OCI-LY7 (cell line): Measurements from ENCODE around the gene MDH2. TPM values are rescaled to one million over a fixed set of nuclear protein-coding genes. Genes with fewer than 3 reads are reported as not detected.

Source experiments
- BruUV-seq: library from RNA; stranded (reverse); fragments of 400-500 nt; replicated peaks from 2 replicates; lab custom pipeline; 2021; lab: Mats Ljungman, UMichigan
- CTCF ChIA-PET: fragments of 300-600 bp; sonication (Branson Sonifier 250); formaldehyde crosslinking; loops from one replicate; lab custom pipeline; 2022; ENCODE audit warnings: antibody characterized with exemption; ENCODE audit not compliant: unreplicated experiment; lab: Charles Lee
- POLR2A ChIA-PET: fragments of 300-600 bp; sonication (Branson Sonifier 250); formaldehyde crosslinking; loops from one replicate; lab custom pipeline; 2022; ENCODE audit warnings: antibody characterized with exemption; lab: Charles Lee
- DNase-seq: peaks from one replicate; pipeline ENCODE4 v3.0.0-alpha.2; 2015; ENCODE audit warnings: low spot score
- H2AFZ ChIP-seq: fragments of 200-600 bp; sonication (generic), shearing (Covaris generic); 2 replicates; pipeline ENCODE4 v1.6.1; 2014; ENCODE audit warnings: mild to moderate bottlenecking, antibody characterized with exemption, low read length, moderate library complexity
- H3K27ac ChIP-seq: fragments of 200-600 bp; sonication (generic); 2 replicates; pipeline ENCODE4 v1.5.1; 2014; ENCODE audit warnings: mixed run types, low read depth, mild to moderate bottlenecking, moderate library complexity, low read length, inconsistent platforms; ENCODE audit not compliant: poor library complexity, severe bottlenecking
- H3K36me3 ChIP-seq: fragments of 200-600 bp; sonication (generic); 2 replicates; pipeline ENCODE4 v1.6.1; 2014; ENCODE audit warnings: mild to moderate bottlenecking, antibody characterized with exemption, low read length, moderate library complexity, mixed read lengths; ENCODE audit not compliant: insufficient read depth
- H3K4me1 ChIP-seq: fragments of 200-600 bp; sonication (generic); 2 replicates; pipeline ENCODE4 v1.5.1; 2014; ENCODE audit warnings: mild to moderate bottlenecking, low read length; ENCODE audit not compliant: insufficient read depth, poor library complexity, severe bottlenecking
- H3K4me2 ChIP-seq: fragments of 200-600 bp; sonication (generic); 2 replicates; pipeline ENCODE4 v1.6.1; 2014; ENCODE audit warnings: mild to moderate bottlenecking, low read length
- H3K4me3 ChIP-seq: fragments of 200-600 bp; sonication (generic); 2 replicates; pipeline ENCODE4 v1.5.1; 2014; ENCODE audit warnings: mild to moderate bottlenecking, low read depth, low read length; ENCODE audit not compliant: poor library complexity, severe bottlenecking
- H3K79me2 ChIP-seq: fragments of 200-600 bp; sonication (generic); 2 replicates; pipeline ENCODE4 v1.6.1; 2016; ENCODE audit warnings: low read depth, mild to moderate bottlenecking, low read length, moderate library complexity, mixed read lengths; ENCODE audit not compliant: insufficient read depth
- H3K9me2 ChIP-seq: fragments of 200-600 bp; sonication (generic); 2 replicates; pipeline ENCODE4 v1.6.1; 2016; ENCODE audit warnings: mild to moderate bottlenecking, low read length, mixed read lengths; ENCODE audit not compliant: insufficient read depth
- H3K9me3 ChIP-seq: fragments of 200-600 bp; sonication (generic); 2 replicates; pipeline ENCODE4 v1.6.1; 2014; ENCODE audit warnings: mild to moderate bottlenecking, mixed run types, low read length, mixed read lengths
- H4K20me1 ChIP-seq: fragments of 200-600 bp; sonication (generic); 2 replicates; pipeline ENCODE4 v1.6.1; 2014; ENCODE audit warnings: mild to moderate bottlenecking, antibody characterized with exemption, low read length, moderate library complexity, mixed read lengths; ENCODE audit not compliant: insufficient read depth
- EZH2phosphoT487 ChIP-seq: fragments of 200-600 bp; sonication (generic); IDR thresholded peaks from 2 replicates; pipeline ENCODE4 v1.6.1; 2018; ENCODE audit warnings: low read depth, borderline replicate concordance, mild to moderate bottlenecking, mixed run types, antibody characterized with exemption, low read length, moderate library complexity, mixed read lengths
- intact Hi-C: fragments of 100-400 bp; cut with micrococcal nuclease; formaldehyde crosslinking; loops from one replicate; pipeline ENCODE4 v1.10.0; 2022; ENCODE audit not compliant: unreplicated experiment
- total RNA-seq, 2 experiments: library from RNA; depleted of rRNA in 1 of 2; stranded (reverse); fragments of >200 nt in 1 of 2; shearing (Covaris generic) in 1 of 2; gene quantifications; 2 replicates each; pipeline ENCODE4 v1.2.3, GENCODE V29; 2014 to 2022
- TF ChIP-seq, protein P1 (sequence below): fragments of 200-600 bp; sonication (generic); conservative IDR thresholded peaks from 2 replicates; pipeline ENCODE4 v1.5.1; 2014; ENCODE audit warnings: mild to moderate bottlenecking, antibody characterized with exemption, low read length, moderate library complexity, mixed read lengths

Gene MDH2
- total RNA-seq, 2 experiments from 2014 or later = 155 to 253 TPM

DNA sequence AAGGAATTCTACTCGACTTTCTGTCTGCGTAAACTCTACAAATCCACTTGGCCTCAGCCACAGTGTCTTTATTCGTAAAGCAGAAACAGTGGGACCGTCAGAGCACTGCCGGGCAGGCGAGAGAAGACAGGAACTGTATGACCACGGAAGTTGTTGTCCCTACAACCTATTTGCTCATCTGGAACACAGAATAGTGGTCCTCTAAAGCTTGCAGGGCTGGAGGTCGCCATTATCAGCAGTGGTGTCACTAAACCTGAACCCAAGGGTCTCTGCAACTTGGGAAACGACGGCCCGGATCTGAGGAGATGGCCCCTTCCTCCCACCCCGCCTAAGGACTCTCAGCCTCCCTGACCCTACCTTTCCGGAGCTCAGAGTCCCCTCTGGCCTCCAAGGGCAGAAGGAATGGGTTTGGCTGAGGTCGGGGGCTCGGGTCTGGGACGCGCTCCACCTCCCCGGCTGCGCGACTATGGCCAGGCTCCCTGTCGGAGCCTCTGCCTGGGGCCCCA, 548 bp upstream of the MDH2 start:
- H3K4me2 ChIP-seq = peak overlapping the region; percentile 91
- H3K4me1 ChIP-seq = peaks cover 7% of the 10 kb centered on the region
- CTCF ChIA-PET = no interaction called here
- H4K20me1 ChIP-seq = peaks cover 20% of the 10 kb centered on the region
- no peaks in the 10 kb centered on the region for H3K9me2 ChIP-seq
- TF ChIP-seq, protein P1, sequence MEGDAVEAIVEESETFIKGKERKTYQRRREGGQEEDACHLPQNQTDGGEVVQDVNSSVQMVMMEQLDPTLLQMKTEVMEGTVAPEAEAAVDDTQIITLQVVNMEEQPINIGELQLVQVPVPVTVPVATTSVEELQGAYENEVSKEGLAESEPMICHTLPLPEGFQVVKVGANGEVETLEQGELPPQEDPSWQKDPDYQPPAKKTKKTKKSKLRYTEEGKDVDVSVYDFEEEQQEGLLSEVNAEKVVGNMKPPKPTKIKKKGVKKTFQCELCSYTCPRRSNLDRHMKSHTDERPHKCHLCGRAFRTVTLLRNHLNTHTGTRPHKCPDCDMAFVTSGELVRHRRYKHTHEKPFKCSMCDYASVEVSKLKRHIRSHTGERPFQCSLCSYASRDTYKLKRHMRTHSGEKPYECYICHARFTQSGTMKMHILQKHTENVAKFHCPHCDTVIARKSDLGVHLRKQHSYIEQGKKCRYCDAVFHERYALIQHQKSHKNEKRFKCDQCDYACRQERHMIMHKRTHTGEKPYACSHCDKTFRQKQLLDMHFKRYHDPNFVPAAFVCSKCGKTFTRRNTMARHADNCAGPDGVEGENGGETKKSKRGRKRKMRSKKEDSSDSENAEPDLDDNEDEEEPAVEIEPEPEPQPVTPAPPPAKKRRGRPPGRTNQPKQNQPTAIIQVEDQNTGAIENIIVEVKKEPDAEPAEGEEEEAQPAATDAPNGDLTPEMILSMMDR = no peak
- TF ChIP-seq EZH2phosphoT487 = no peak
- peaks cover 29% of the 10 kb centered on the region for H3K36me3 ChIP-seq
- peak overlapping the region; percentile 64 for H2AFZ ChIP-seq
- H3K9me3 ChIP-seq = no peaks in the 10 kb centered on the region
- POLR2A ChIA-PET = interaction anchor here (0.5 to 1.5 kb wide), 7 partner anchors 10 to 1386 kb away, joined by 3 to 4 read pairs (median 3); no protein-coding TSS in a partner anchor
- intact Hi-C loops = loop anchor here (5.0 kb wide), 1 partner anchor 310 kb away; the partner anchor contains the start of gene YWHAG
- peak; percentile 42 for DNase-seq
- H3K79me2 ChIP-seq = peaks cover 60% of the 10 kb centered on the region
- TSS peak; percentile 84 for BruUV-seq
- H3K27ac ChIP-seq = peak overlapping the region; percentile 74
- H3K4me3 ChIP-seq = peak overlapping the region; percentile 96

DNA sequence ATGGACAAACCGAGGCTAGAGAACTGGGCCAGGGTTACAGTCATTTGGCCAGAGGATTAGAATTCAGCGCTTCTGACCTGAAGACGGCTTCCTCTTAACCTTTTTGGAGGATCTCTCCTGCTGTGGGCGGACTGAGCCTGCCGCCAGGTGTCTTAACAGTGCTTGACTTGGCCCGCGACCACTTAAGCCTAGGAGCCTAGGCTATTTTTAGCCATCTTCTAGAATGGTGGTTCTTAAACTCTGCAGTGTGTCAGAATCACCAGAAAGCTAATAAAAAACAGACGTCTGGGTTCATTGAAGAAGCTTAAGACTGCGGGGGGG, 722 bp downstream of the MDH2 start:
- H2AFZ ChIP-seq = peak overlapping the region; percentile 64; the same call in 1 of the 2 replicates
- intact Hi-C loops = loop anchor here (5.0 kb wide), 1 partner anchor 309 kb away; the partner anchor contains the start of gene YWHAG
- peak overlapping the region; percentile 74 for H3K27ac ChIP-seq
- peak overlapping the region; percentile 91 for H3K4me2 ChIP-seq
- CTCF ChIA-PET = no interaction called here
- peaks cover 7% of the 10 kb centered on the region for H3K4me1 ChIP-seq
- no peaks in the 10 kb centered on the region for H3K9me3 ChIP-seq
- H4K20me1 ChIP-seq = peaks cover 20% of the 10 kb centered on the region
- no peaks in the 10 kb centered on the region for H3K9me2 ChIP-seq
- BruUV-seq = no TSS peak
- peaks cover 72% of the 10 kb centered on the region for H3K79me2 ChIP-seq
- peak overlapping the region; percentile 96 for H3K4me3 ChIP-seq
- H3K36me3 ChIP-seq = peaks cover 39% of the 10 kb centered on the region
- POLR2A ChIA-PET = interaction anchor here (1.2 to 1.5 kb wide), 3 partner anchors 18 to 28 kb away, joined by 3 to 4 read pairs (median 4); no protein-coding TSS in a partner anchor
- no peak for TF ChIP-seq EZH2phosphoT487
- TF ChIP-seq, protein P1 = no peak
- DNase-seq = peak; percentile 83

DNA sequence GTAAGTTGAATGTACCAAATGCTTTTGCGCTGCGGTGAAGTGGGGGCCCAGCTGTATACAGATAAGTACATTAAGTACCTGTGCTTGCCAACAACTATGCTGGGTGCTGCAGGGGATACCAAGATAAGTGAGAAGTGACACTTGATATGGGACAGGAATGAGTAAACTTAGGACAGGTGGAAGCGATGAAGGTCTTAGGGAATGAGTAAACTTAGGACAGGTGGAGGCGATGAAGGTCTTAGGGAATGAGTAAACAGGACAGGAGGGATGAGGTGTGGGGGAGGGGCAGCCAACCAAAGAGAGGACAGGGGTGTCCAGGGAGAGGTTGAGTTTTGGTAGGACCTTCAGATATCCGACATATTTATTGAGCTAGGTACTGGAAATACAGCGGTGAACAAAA, 1.4 kb downstream of the MDH2 start:
- H3K4me1 ChIP-seq = peaks cover 7% of the 10 kb centered on the region
- intact Hi-C loops = loop anchor here (5.0 kb wide), 1 partner anchor 308 kb away; the partner anchor contains the start of gene YWHAG
- peaks cover 17% of the 10 kb centered on the region for H4K20me1 ChIP-seq
- peak overlapping the region; percentile 91 for H3K4me2 ChIP-seq
- peak overlapping the region; percentile 74 for H3K27ac ChIP-seq
- DNase-seq = no peak
- H3K79me2 ChIP-seq = peaks cover 75% of the 10 kb centered on the region
- POLR2A ChIA-PET = interaction anchor here (1.2 kb wide), 1 partner anchor 18 kb away, joined by 4 read pairs; no protein-coding TSS in a partner anchor
- TF ChIP-seq, protein P1 = no peak
- no peak for TF ChIP-seq EZH2phosphoT487
- no TSS peak for BruUV-seq
- no peaks in the 10 kb centered on the region for H3K9me2 ChIP-seq
- no peak overlapping the region for H2AFZ ChIP-seq
- H3K4me3 ChIP-seq = peak overlapping the region; percentile 96
- H3K9me3 ChIP-seq = no peaks in the 10 kb centered on the region
- CTCF ChIA-PET = no interaction called here
- H3K36me3 ChIP-seq = peaks cover 46% of the 10 kb centered on the region
